Large intestine (tissue), 3 donors: ENCODE data around the gene ADAM29. TPM values are rescaled to one million over a fixed set of nuclear protein-coding genes. Genes with fewer than 3 reads are reported as not detected.
"Not testable (repeated sequence)": the region's sequence is repeated elsewhere in the genome, so short reads cannot be mapped to it uniquely, and the experiment has no call there.

Source experiments
- DNase-seq, 2 donors: peaks; one replicate each; pipeline versions ENCODE4 v3.0.0 to v3.0.0-alpha.2; 2013
- H3K27ac ChIP-seq: one replicate; pipeline ENCODE4 v1.5.1; 2013; ENCODE audit warnings: low read length
- H3K27me3 ChIP-seq: 2 replicates; pipeline ENCODE4 v1.6.1; 2013; ENCODE audit warnings: low read length; ENCODE audit not compliant: control insufficient read depth, insufficient read depth
- H3K36me3 ChIP-seq: 2 replicates; pipeline ENCODE4 v1.6.1; 2013; ENCODE audit warnings: low read length; ENCODE audit not compliant: control insufficient read depth, insufficient read depth
- H3K4me1 ChIP-seq: one replicate; pipeline ENCODE4 v1.6.1; 2013; ENCODE audit warnings: low read length; ENCODE audit not compliant: control insufficient read depth, insufficient read depth
- H3K4me3 ChIP-seq: one replicate; pipeline ENCODE4 v1.5.1; 2013; ENCODE audit warnings: low read length
- H3K9me3 ChIP-seq: one replicate; pipeline ENCODE4 v1.6.1; 2013; ENCODE audit warnings: mild to moderate bottlenecking, low read depth, low read length, moderate library complexity; ENCODE audit not compliant: control insufficient read depth
- WGBS: methylation state at CpG from one replicate; pipeline ENCODE4 v1.1.5; 2013; ENCODE audit warnings: low lambda C conversion rate; ENCODE audit not compliant: insufficient coverage; 5-methylcytosine and 5-hydroxymethylcytosine counted together
- polyA plus RNA-seq: library from polyadenylated mRNA; unstranded; fragments of 120-200 nt; gene quantifications from one replicate; pipeline ENCODE4 v1.2.1, GENCODE V29; 2013

The ADAM29 gene
- polyA plus RNA-seq, 1 donor, result 0.13 TPM

- Histone ChIP-seq H3K36me3 (no peaks in the 10 kb centered on the region), H3K4me3 (no peak overlapping the region), H3K27me3 (no peaks in the 10 kb centered on the region), H3K27ac (no peak overlapping the region), H3K9me3 (no peaks in the 10 kb centered on the region), H3K4me1 (no peaks in the 10 kb centered on the region)
- DNase-seq, result no peak
Measured at GRCh38 chr4:174946246-174946645, 28.1 kb downstream of the ADAM29 start.

- Histone ChIP-seq H3K36me3 (no peaks in the 10 kb centered on the region), H3K4me1 (no peaks in the 10 kb centered on the region), H3K9me3 (no peaks in the 10 kb centered on the region), H3K27ac (no peak overlapping the region), H3K4me3 (no peak overlapping the region), H3K27me3 (no peaks in the 10 kb centered on the region)
- WGBS, result no CpG with 5 or more reads among the region's 8 CpGs
- no peak for DNase-seq
Measured at GRCh38 chr4:174948826-174949225, 30.7 kb downstream of the ADAM29 start.

- no CpG with 5 or more reads among the region's 3 CpGs for WGBS
- H3K4me1 ChIP-seq, result no peaks in the 10 kb centered on the region
- DNase-seq, result no peak
- H3K27ac ChIP-seq, result no peak overlapping the region
- no peaks in the 10 kb centered on the region for H3K36me3 ChIP-seq
- no peaks in the 10 kb centered on the region for H3K27me3 ChIP-seq
- H3K4me3 ChIP-seq, result no peak overlapping the region
- no peaks in the 10 kb centered on the region for H3K9me3 ChIP-seq
Measured at GRCh38 chr4:174972911-174973310, 54.8 kb downstream of the ADAM29 start.

- Histone ChIP-seq H3K9me3 (no peaks in the 10 kb centered on the region), H3K36me3 (no peaks in the 10 kb centered on the region), H3K4me3 (no peak overlapping the region), H3K27me3 (no peaks in the 10 kb centered on the region), H3K4me1 (no peaks in the 10 kb centered on the region), H3K27ac (no peak overlapping the region)
- no peak for DNase-seq
- no CpG with 5 or more reads among the region's 2 CpGs for WGBS
Measured at GRCh38 chr4:174973336-174973735, 55.2 kb downstream of the ADAM29 start.

- no peaks in the 10 kb centered on the region for H3K4me1 ChIP-seq
- H3K4me3 ChIP-seq, result no peak overlapping the region
- DNase-seq, result no peak
- no peak overlapping the region for H3K27ac ChIP-seq
- H3K9me3 ChIP-seq, result peaks cover 7% of the 10 kb centered on the region
- H3K27me3 ChIP-seq, result no peaks in the 10 kb centered on the region
- no CpG with 5 or more reads among the region's 6 CpGs for WGBS
- H3K36me3 ChIP-seq, result no peaks in the 10 kb centered on the region
Measured at GRCh38 chr4:174983128-174983750, 65.1 kb downstream of the ADAM29 start.

- not testable (repeated sequence) for H3K36me3 ChIP-seq, H3K4me1 ChIP-seq, H3K4me3 ChIP-seq, H3K27me3 ChIP-seq, H3K9me3 ChIP-seq, H3K27ac ChIP-seq, DNase-seq
- no CpG with 5 or more reads among the region's 5 CpGs for WGBS
Measured at GRCh38 chr4:174983870-174984269, 65.7 kb downstream of the ADAM29 start.

- Histone ChIP-seq H3K4me3 (peak overlapping the region; percentile 12), H3K27me3 (no peaks in the 10 kb centered on the region), H3K4me1 (peaks cover 12% of the 10 kb centered on the region), H3K36me3 (no peaks in the 10 kb centered on the region), H3K27ac (no peak overlapping the region), H3K9me3 (no peaks in the 10 kb centered on the region)
- whole genome bisulfite sequencing, result no CpG with 5 or more reads among the region's 8 CpGs
- peak in 1 of 2 donors; percentile 40 for DNase-seq
Measured at GRCh38 chr4:174989791-174990190, 71.6 kb downstream of the ADAM29 start.

- Histone ChIP-seq H3K4me1 (peaks cover 12% of the 10 kb centered on the region), H3K9me3 (no peaks in the 10 kb centered on the region), H3K27me3 (no peaks in the 10 kb centered on the region), H3K4me3 (no peak overlapping the region), H3K36me3 (no peaks in the 10 kb centered on the region), H3K27ac (no peak overlapping the region)
- WGBS, result no CpG with 5 or more reads among the region's 1 CpG
- no peak for DNase-seq
Measured at GRCh38 chr4:174993916-174994315, 75.8 kb downstream of the ADAM29 start.

GRCh38 chr4:174996079-174996478, 77.9 kb downstream of the ADAM29 start:
- peaks cover under 1% of the 10 kb centered on the region for H3K4me1 ChIP-seq
- H3K27me3 ChIP-seq, result no peaks in the 10 kb centered on the region
- H3K9me3 ChIP-seq, result no peaks in the 10 kb centered on the region
- WGBS, result 100% methylated on average over 1 of the region's 1 CpG
- DNase-seq, result no peak
- no peak overlapping the region for H3K27ac ChIP-seq
- no peaks in the 10 kb centered on the region for H3K36me3 ChIP-seq
- H3K4me3 ChIP-seq, result no peak overlapping the region

GRCh38 chr4:174999407-174999806, 81.2 kb downstream of the ADAM29 start:
- Histone ChIP-seq H3K36me3 (no peaks in the 10 kb centered on the region), H3K4me3 (no peak overlapping the region), H3K9me3 (no peaks in the 10 kb centered on the region), H3K4me1 (no peaks in the 10 kb centered on the region), H3K27ac (no peak overlapping the region), H3K27me3 (no peaks in the 10 kb centered on the region)
- no peak for DNase-seq
- WGBS, result 96% methylated on average over 3 of the region's 4 CpGs

GRCh38 chr4:175017751-175018150, 99.6 kb downstream of the ADAM29 start:
- 100% methylated on average over 1 of the region's 3 CpGs for WGBS
- Histone ChIP-seq H3K4me1 (no peaks in the 10 kb centered on the region), H3K4me3 (no peak overlapping the region), H3K36me3 (no peaks in the 10 kb centered on the region), H3K27me3 (no peaks in the 10 kb centered on the region), H3K27ac (no peak overlapping the region), H3K9me3 (peaks cover 2% of the 10 kb centered on the region)
- no peak for DNase-seq
